ENCODE results near the gene MYO1F. TPM values are rescaled to one million over a fixed set of nuclear protein-coding genes. Genes with fewer than 3 reads are reported as not detected.

The MYO1F gene
- total and polyA plus RNA-seq, 10 of the 15 experiments (the other 5 are each of a cell fraction or from before 2014, with no cell fraction given): 3.5 to 49.4 (median 31.3) TPM

DNA sequence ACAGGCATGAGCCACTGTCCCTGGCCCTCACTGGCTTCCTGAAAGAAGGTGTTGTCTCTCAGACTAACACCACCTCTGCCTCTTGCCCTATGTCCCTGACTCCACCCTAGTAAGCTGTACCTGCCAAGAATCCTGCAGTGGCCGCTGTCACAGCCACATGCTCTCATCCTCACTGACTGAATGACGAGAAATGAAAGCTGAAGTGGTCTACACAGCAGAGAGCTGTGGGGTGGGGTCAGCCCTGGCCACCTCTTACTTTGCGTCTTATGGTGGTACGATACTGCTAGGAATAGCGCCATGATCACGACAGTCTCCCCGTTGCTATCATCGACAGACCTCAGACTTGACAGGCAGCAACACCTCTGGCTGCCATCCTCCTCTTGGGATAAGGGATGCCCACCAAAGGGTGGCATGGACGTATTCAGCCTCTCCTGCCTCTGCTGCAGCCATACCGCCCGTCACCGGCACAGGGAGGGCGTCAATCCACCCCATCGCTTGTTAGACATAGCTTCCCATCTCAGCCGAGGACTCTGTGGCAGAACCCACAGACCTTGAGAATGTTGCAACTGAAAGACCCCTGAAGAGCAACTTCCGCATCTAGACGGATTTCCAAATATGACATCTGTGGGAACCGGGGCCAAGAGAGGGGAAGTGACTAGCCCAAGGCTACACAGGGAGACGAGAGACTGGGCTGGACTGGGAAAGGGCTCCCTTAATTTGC is 809 bp downstream of the MYO1F start (continued):
- TF ChIP-seq SIX5 (IDR thresholded peaks at IDR 0.05; ENCODE audit: low read depth, low read length, severe bottlenecking): no peak
- TF ChIP-seq TCF12 (IDR thresholded peaks at IDR 0.05; ENCODE audit: low read depth, low read length): no peak
- no peak for TF ChIP-seq TAF1 (IDR thresholded peaks at IDR 0.05; ENCODE audit: borderline replicate concordance, low read depth, low read length)
- no peak for TF ChIP-seq ZNF217 (IDR thresholded peaks at IDR 0.05)
- TF ChIP-seq BHLHE40 (IDR thresholded peaks at IDR 0.05; ENCODE audit: borderline replicate concordance in 1 of 2, low read depth in 2 of 2, low read length in 1 of 2): no peak
- peak; percentile 47 for TF ChIP-seq MYC (IDR thresholded peaks at IDR 0.05; ENCODE audit: insufficient read depth, insufficient read length, insufficient replicate concordance, low read length, severe bottlenecking)
- no peak for TF ChIP-seq ZNF384 (IDR thresholded peaks at IDR 0.05; ENCODE audit: borderline replicate concordance, low read depth, low read length)
- TF ChIP-seq NFYA (IDR thresholded peaks at IDR 0.05; ENCODE audit: borderline replicate concordance, low read depth, low read length): no peak
- TF ChIP-seq RB1 (IDR thresholded peaks at IDR 0.05; ENCODE audit: borderline replicate concordance): no peak
- TF ChIP-seq SMAD5 (IDR thresholded peaks at IDR 0.05; ENCODE audit: low read depth): no peak
- TF ChIP-seq, protein P1, sequence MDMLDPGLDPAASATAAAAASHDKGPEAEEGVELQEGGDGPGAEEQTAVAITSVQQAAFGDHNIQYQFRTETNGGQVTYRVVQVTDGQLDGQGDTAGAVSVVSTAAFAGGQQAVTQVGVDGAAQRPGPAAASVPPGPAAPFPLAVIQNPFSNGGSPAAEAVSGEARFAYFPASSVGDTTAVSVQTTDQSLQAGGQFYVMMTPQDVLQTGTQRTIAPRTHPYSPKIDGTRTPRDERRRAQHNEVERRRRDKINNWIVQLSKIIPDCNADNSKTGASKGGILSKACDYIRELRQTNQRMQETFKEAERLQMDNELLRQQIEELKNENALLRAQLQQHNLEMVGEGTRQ (IDR thresholded peaks at IDR 0.05; ENCODE audit: borderline replicate concordance, low read depth, low read length): no peak
- no peak for TF ChIP-seq MTA3 (IDR thresholded peaks at IDR 0.05; ENCODE audit: borderline replicate concordance, low read length)
- no peak for TF ChIP-seq FOXM1 (IDR thresholded peaks at IDR 0.05; ENCODE audit: low read depth, low read length)
- TF ChIP-seq RAD21 (IDR thresholded peaks at IDR 0.05; ENCODE audit: insufficient read depth, low read depth, low read length): 0 out of 2 replicates have a peak, but pooled peaks have one; percentile 5
- no peak for TF ChIP-seq SIN3A (IDR thresholded peaks at IDR 0.05; ENCODE audit: low read depth, low read length)
- no peak for TF ChIP-seq NR2C1 (IDR thresholded peaks at IDR 0.05)
- TF ChIP-seq ZZZ3 (IDR thresholded peaks at IDR 0.05; ENCODE audit: control insufficient read depth, insufficient read length, low read depth): no peak
- TF ChIP-seq TCF3 (IDR thresholded peaks at IDR 0.05; ENCODE audit: borderline replicate concordance, insufficient read depth, low read depth, low read length): no peak
- no peak for TF ChIP-seq RCOR1 (conservative IDR thresholded peaks at IDR 0.05; ENCODE audit: low read depth, low read length)
- TF ChIP-seq BRCA1 (IDR thresholded peaks at IDR 0.05; ENCODE audit: low read depth, low read length): no peak
- no peak for TF ChIP-seq MXI1 (IDR thresholded peaks at IDR 0.05; ENCODE audit: low read depth, low read length)
- TF ChIP-seq RAD51 (IDR thresholded peaks at IDR 0.05): no peak
- TF ChIP-seq, protein P2, sequence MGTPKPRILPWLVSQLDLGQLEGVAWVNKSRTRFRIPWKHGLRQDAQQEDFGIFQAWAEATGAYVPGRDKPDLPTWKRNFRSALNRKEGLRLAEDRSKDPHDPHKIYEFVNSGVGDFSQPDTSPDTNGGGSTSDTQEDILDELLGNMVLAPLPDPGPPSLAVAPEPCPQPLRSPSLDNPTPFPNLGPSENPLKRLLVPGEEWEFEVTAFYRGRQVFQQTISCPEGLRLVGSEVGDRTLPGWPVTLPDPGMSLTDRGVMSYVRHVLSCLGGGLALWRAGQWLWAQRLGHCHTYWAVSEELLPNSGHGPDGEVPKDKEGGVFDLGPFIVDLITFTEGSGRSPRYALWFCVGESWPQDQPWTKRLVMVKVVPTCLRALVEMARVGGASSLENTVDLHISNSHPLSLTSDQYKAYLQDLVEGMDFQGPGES (IDR thresholded peaks at IDR 0.05): no peak
